ENCODE data around the gene ZRSR2. TPM values are rescaled to one million over a fixed set of nuclear protein-coding genes. Genes with fewer than 3 reads are reported as not detected.

ZRSR2 gene, protein sequence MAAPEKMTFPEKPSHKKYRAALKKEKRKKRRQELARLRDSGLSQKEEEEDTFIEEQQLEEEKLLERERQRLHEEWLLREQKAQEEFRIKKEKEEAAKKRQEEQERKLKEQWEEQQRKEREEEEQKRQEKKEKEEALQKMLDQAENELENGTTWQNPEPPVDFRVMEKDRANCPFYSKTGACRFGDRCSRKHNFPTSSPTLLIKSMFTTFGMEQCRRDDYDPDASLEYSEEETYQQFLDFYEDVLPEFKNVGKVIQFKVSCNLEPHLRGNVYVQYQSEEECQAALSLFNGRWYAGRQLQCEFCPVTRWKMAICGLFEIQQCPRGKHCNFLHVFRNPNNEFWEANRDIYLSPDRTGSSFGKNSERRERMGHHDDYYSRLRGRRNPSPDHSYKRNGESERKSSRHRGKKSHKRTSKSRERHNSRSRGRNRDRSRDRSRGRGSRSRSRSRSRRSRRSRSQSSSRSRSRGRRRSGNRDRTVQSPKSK
- 2.6 and 2.7 TPM in 2 replicates for total RNA-seq

DNA sequence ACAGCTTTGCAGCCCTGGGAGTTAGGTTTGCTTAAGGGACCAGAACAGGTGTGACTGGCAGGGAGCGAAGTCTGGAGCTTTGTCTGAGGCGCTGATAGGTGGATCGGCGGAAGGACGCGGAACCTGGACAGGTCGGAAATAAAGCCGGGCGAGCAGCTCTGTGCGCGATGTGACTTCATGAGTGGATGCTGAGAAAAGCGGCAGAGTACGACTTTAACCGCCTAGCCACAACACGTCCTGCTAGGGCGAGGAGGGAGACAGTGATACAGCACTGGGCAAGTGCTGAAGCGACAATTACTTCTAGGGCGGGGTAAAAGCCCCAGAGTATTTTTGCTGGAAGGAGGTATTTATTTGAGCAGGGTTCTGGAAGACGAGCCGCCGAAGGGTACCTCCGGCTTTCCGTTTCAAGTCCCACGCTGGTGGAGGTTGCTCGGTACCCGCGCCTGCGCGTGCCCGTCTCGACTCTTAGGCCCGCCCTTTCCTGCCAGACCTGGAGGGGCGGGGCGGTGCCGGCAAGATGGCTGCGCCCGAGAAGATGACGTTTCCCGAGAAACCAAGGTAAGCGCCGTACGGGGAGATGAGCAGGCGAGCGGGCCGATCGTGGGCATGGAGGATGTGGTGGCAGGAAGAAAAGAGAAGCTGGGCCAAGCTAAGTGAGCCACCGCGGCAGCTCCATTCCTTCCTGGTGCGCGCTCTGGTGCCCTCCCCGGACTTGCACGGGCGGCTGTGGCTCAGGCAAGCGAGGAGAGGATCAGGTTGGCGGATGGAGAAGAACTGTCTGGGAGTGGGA is at the start of gene ZRSR2:
Gene ZRSR2, plus strand, starts transcription at position 506 of the 790 bp plus-strand sequence. Its CDS starts 12 bp downstream, at position 518.

DNA sequence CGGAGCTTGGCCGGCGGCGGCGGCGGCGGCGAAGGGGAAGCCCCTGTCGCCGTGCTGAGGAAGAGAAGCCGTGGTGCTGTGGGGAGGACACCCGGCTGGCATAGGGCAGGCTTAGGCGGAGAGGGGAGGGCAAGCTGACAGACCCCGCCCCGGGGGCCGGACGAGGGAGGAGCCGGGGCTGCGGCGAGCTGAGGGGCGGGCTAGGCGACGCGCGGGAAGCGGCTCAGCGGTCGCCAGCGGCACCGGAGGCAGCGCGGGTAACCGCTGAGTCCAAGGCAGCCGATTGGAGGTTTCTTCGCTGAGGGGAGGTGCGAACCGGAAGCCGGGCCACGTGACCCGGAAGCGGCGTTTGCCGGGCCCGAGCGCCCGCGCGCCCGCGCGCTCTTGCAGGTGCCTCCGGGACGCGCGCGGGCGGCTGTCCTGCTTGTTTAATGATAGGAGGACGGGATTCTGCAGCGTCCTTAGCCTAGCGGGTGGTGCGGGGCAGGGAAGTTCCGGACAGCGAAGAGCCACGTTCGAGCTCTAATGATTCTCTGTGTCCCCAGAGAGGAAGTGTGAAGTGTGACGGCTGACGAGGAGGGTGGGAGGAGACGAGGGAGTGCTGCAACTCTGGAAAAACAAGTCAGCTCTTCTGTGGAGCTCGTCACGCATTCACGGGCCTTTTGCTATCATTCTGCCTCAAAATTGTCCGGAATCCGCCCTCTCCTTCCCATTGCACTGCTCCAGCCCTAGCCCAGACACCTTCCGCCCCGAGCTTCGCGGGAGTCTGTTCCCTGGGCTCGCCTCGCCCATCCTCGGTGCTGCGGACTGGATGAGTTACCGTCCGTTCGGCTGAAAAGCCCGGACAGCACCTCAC is 64.7 kb downstream of the ZRSR2 start, which contains the start of gene AP1S2:
Gene AP1S2, minus strand, starts transcription at position 102 of the 856 bp plus-strand sequence. CDS start 2,289 bp downstream, outside the sequence.

Other genes starting within 250 kb of the ZRSR2 start
- gene ACE2, start 189.5 kb upstream of the ZRSR2 start, total RNA-seq: 0.20 and 0.23 TPM in 2 replicates
- gene CLTRN, start 125.7 kb upstream of the ZRSR2 start, total RNA-seq: 0.13 and 0.36 TPM in 2 replicates
- gene CA5B, start 52.2 kb upstream of the ZRSR2 start, total RNA-seq: 12.1 TPM in 2 replicates
- 29.9 and 53.0 TPM in 2 replicates for gene AP1S2, start 64.3 kb downstream of the ZRSR2 start, total RNA-seq